Measurements from ENCODE around the gene LEP.

Gene LEP

GRCh38 chr7:128268233-128268632, 27.2 kb downstream of the LEP start:
- H2BK5ac ChIP-seq (ENCODE audit: low read length), result no peak overlapping the region
- no peak overlapping the region for H3K4ac ChIP-seq (ENCODE audit: low read length)
- no peak for DNase-seq (ENCODE audit: low spot score)
- no peak overlapping the region for H2BK12ac ChIP-seq (ENCODE audit: low read length)
- H3K4me1 ChIP-seq (ENCODE audit: control insufficient read depth in 2 of 2, insufficient read depth in 1 of 2, low read depth in 1 of 2, low read length in 2 of 2), result peaks cover 16 to 18% of the 10 kb centered on the region in 2 donors
- H3K9me3 ChIP-seq (replicated peaks in 1 of 2; ENCODE audit: control insufficient read depth in 2 of 2, insufficient read depth in 1 of 2, low read depth in 1 of 2, low read length in 2 of 2), result no peaks in the 10 kb centered on the region
- H3K4me3 ChIP-seq (ENCODE audit: low read length in 2 of 2), result no peak overlapping the region
- no peak overlapping the region for H3K23ac ChIP-seq (ENCODE audit: low read depth, low read length, poor library complexity)
- peak overlapping the region; percentile 70 for H3K18ac ChIP-seq (ENCODE audit: low read length)
- no peak overlapping the region for H4K91ac ChIP-seq (ENCODE audit: low read depth, low read length, poor library complexity)
- H2AFZ ChIP-seq (ENCODE audit: low read length), result peak overlapping the region; percentile 42
- H2BK120ac ChIP-seq (ENCODE audit: low read depth, low read length), result no peak overlapping the region
- no peak overlapping the region for H4K8ac ChIP-seq (ENCODE audit: low read depth, low read length)
- no peaks in the 10 kb centered on the region for H3K27me3 ChIP-seq (ENCODE audit: control insufficient read depth in 3 of 3, insufficient read depth in 3 of 3, low read depth in 1 of 3, low read length in 3 of 3)
- H2BK15ac ChIP-seq (ENCODE audit: low read length), result peak overlapping the region; percentile 25
- no peaks in the 10 kb centered on the region for H3K79me1 ChIP-seq (ENCODE audit: low read depth, low read length)
- no peaks in the 10 kb centered on the region for H3K36me3 ChIP-seq (replicated peaks in 1 of 2; ENCODE audit: control insufficient read depth in 2 of 2, insufficient read depth in 2 of 2, low read length in 2 of 2)
- H3K27ac ChIP-seq (replicated peaks; ENCODE audit: low read length), result no peak overlapping the region
- H3K9ac ChIP-seq (ENCODE audit: low read depth, low read length, poor library complexity), result no peak overlapping the region
- H3K4me2 ChIP-seq (ENCODE audit: insufficient read depth, low read length, poor library complexity, severe bottlenecking), result no peak overlapping the region
- H2AK5ac ChIP-seq (ENCODE audit: low read depth, low read length), result no peak overlapping the region
- no CpG with 5 or more reads among the region's 2 CpGs for WGBS, 2 donors (ENCODE audit: extremely low coverage in 2 of 2, insufficient read length in 2 of 2, insufficient replicate concordance in 1 of 2)
- no peak overlapping the region for H3K14ac ChIP-seq (ENCODE audit: low read length)

GRCh38 chr7:128270826-128271272, 29.8 kb downstream of the LEP start:
- H3K36me3 ChIP-seq (replicated peaks in 1 of 2; ENCODE audit: control insufficient read depth in 2 of 2, insufficient read depth in 2 of 2, low read length in 2 of 2), result no peaks in the 10 kb centered on the region
- H3K79me1 ChIP-seq (ENCODE audit: low read depth, low read length), result no peaks in the 10 kb centered on the region
- no peak overlapping the region for H4K8ac ChIP-seq (ENCODE audit: low read depth, low read length)
- H3K18ac ChIP-seq (ENCODE audit: low read length), result peak overlapping the region; percentile 65
- no peak overlapping the region for H3K4ac ChIP-seq (ENCODE audit: low read length)
- H3K14ac ChIP-seq (ENCODE audit: low read length), result peak overlapping the region; percentile 78
- H3K9me3 ChIP-seq (replicated peaks in 1 of 2; ENCODE audit: control insufficient read depth in 2 of 2, insufficient read depth in 1 of 2, low read depth in 1 of 2, low read length in 2 of 2), result peaks cover 0 to 2% of the 10 kb centered on the region in 2 donors
- H3K23ac ChIP-seq (ENCODE audit: low read depth, low read length, poor library complexity), result no peak overlapping the region
- no peak overlapping the region for H3K4me2 ChIP-seq (ENCODE audit: insufficient read depth, low read length, poor library complexity, severe bottlenecking)
- no peak overlapping the region for H4K91ac ChIP-seq (ENCODE audit: low read depth, low read length, poor library complexity)
- H3K27me3 ChIP-seq (ENCODE audit: control insufficient read depth in 3 of 3, insufficient read depth in 3 of 3, low read depth in 1 of 3, low read length in 3 of 3), result no peaks in the 10 kb centered on the region
- no peak overlapping the region for H2BK15ac ChIP-seq (ENCODE audit: low read length)
- H2AK5ac ChIP-seq (ENCODE audit: low read depth, low read length), result no peak overlapping the region
- H3K4me3 ChIP-seq (ENCODE audit: low read length in 2 of 2), result peak overlapping the region in 1 of 2 donors; percentile 26
- no peak overlapping the region for H2BK12ac ChIP-seq (ENCODE audit: low read length)
- H2BK5ac ChIP-seq (ENCODE audit: low read length), result no peak overlapping the region
- no peak overlapping the region for H3K9ac ChIP-seq (ENCODE audit: low read depth, low read length, poor library complexity)
- whole genome bisulfite sequencing, 2 donors (ENCODE audit: extremely low coverage in 2 of 2, insufficient read length in 2 of 2, insufficient replicate concordance in 1 of 2), result no CpG with 5 or more reads among the region's 31 CpGs
- no peak overlapping the region for H2AFZ ChIP-seq (ENCODE audit: low read length)
- no peak overlapping the region for H2BK120ac ChIP-seq (ENCODE audit: low read depth, low read length)
- DNase-seq (ENCODE audit: low spot score), result no peak
- no peak overlapping the region for H3K27ac ChIP-seq (replicated peaks; ENCODE audit: low read length)
- H3K4me1 ChIP-seq (ENCODE audit: control insufficient read depth in 2 of 2, insufficient read depth in 1 of 2, low read depth in 1 of 2, low read length in 2 of 2), result peaks cover 16 to 19% of the 10 kb centered on the region in 2 donors

GRCh38 chr7:128271471-128271941, 30.4 kb downstream of the LEP start:
- Histone ChIP-seq H4K8ac (ENCODE audit: low read depth, low read length) (no peak overlapping the region), H2BK5ac (ENCODE audit: low read length) (no peak overlapping the region), H3K27me3 (ENCODE audit: control insufficient read depth in 3 of 3, insufficient read depth in 3 of 3, low read depth in 1 of 3, low read length in 3 of 3) (no peaks in the 10 kb centered on the region), H3K4ac (ENCODE audit: low read length) (no peak overlapping the region), H3K36me3 (replicated peaks in 1 of 2; ENCODE audit: control insufficient read depth in 2 of 2, insufficient read depth in 2 of 2, low read length in 2 of 2) (no peaks in the 10 kb centered on the region), H3K9me3 (replicated peaks in 1 of 2; ENCODE audit: control insufficient read depth in 2 of 2, insufficient read depth in 1 of 2, low read depth in 1 of 2, low read length in 2 of 2) (peaks cover 0 to 2% of the 10 kb centered on the region in 2 donors), H3K4me3 (ENCODE audit: low read length in 2 of 2) (no peak overlapping the region), H2BK15ac (ENCODE audit: low read length) (no peak overlapping the region), H2AFZ (ENCODE audit: low read length) (no peak overlapping the region), H3K4me1 (ENCODE audit: control insufficient read depth in 2 of 2, insufficient read depth in 1 of 2, low read depth in 1 of 2, low read length in 2 of 2) (peaks cover 16 to 19% of the 10 kb centered on the region in 2 donors), H2BK12ac (ENCODE audit: low read length) (no peak overlapping the region), H3K4me2 (ENCODE audit: insufficient read depth, low read length, poor library complexity, severe bottlenecking) (no peak overlapping the region), H3K79me1 (ENCODE audit: low read depth, low read length) (no peaks in the 10 kb centered on the region), H3K14ac (ENCODE audit: low read length) (no peak overlapping the region), H2AK5ac (ENCODE audit: low read depth, low read length) (no peak overlapping the region), H4K91ac (ENCODE audit: low read depth, low read length, poor library complexity) (no peak overlapping the region), H3K9ac (ENCODE audit: low read depth, low read length, poor library complexity) (no peak overlapping the region), H3K18ac (ENCODE audit: low read length) (no peak overlapping the region), H2BK120ac (ENCODE audit: low read depth, low read length) (no peak overlapping the region), H3K27ac (replicated peaks; ENCODE audit: low read length) (no peak overlapping the region), H3K23ac (ENCODE audit: low read depth, low read length, poor library complexity) (peak overlapping the region; percentile 29)
- no peak for DNase-seq (ENCODE audit: low spot score)
- no CpG with 5 or more reads among the region's 37 CpGs for WGBS, 2 donors (ENCODE audit: extremely low coverage in 2 of 2, insufficient read length in 2 of 2, insufficient replicate concordance in 1 of 2)

- Histone ChIP-seq H3K9me3 (replicated peaks in 1 of 2; ENCODE audit: control insufficient read depth in 2 of 2, insufficient read depth in 1 of 2, low read depth in 1 of 2, low read length in 2 of 2) (peaks cover 0 to 2% of the 10 kb centered on the region in 2 donors), H2BK5ac (ENCODE audit: low read length) (no peak overlapping the region), H3K79me1 (ENCODE audit: low read depth, low read length) (no peaks in the 10 kb centered on the region), H3K4me3 (ENCODE audit: low read length in 2 of 2) (no peak overlapping the region), H4K8ac (ENCODE audit: low read depth, low read length) (no peak overlapping the region), H3K4me1 (ENCODE audit: control insufficient read depth in 2 of 2, insufficient read depth in 1 of 2, low read depth in 1 of 2, low read length in 2 of 2) (peaks cover 12 to 16% of the 10 kb centered on the region in 2 donors), H3K14ac (ENCODE audit: low read length) (no peak overlapping the region), H3K18ac (ENCODE audit: low read length) (peak overlapping the region; percentile 32), H3K27me3 (ENCODE audit: control insufficient read depth in 3 of 3, insufficient read depth in 3 of 3, low read depth in 1 of 3, low read length in 3 of 3) (no peaks in the 10 kb centered on the region), H3K4ac (ENCODE audit: low read length) (no peak overlapping the region), H2AFZ (ENCODE audit: low read length) (no peak overlapping the region), H3K23ac (ENCODE audit: low read depth, low read length, poor library complexity) (no peak overlapping the region), H3K9ac (ENCODE audit: low read depth, low read length, poor library complexity) (no peak overlapping the region), H3K36me3 (replicated peaks in 1 of 2; ENCODE audit: control insufficient read depth in 2 of 2, insufficient read depth in 2 of 2, low read length in 2 of 2) (no peaks in the 10 kb centered on the region), H3K27ac (replicated peaks; ENCODE audit: low read length) (no peak overlapping the region), H4K91ac (ENCODE audit: low read depth, low read length, poor library complexity) (no peak overlapping the region), H2AK5ac (ENCODE audit: low read depth, low read length) (no peak overlapping the region), H3K4me2 (ENCODE audit: insufficient read depth, low read length, poor library complexity, severe bottlenecking) (no peak overlapping the region), H2BK15ac (ENCODE audit: low read length) (no peak overlapping the region), H2BK12ac (ENCODE audit: low read length) (no peak overlapping the region), H2BK120ac (ENCODE audit: low read depth, low read length) (no peak overlapping the region)
- WGBS, 2 donors (ENCODE audit: extremely low coverage in 2 of 2, insufficient read length in 2 of 2, insufficient replicate concordance in 1 of 2), result no CpG with 5 or more reads among the region's 30 CpGs
- DNase-seq (ENCODE audit: low spot score), result no peak
These were observed 30.9 kb downstream of the LEP start for GRCh38 chr7:128271942-128272481.

Data from neuronal stem cell (in vitro differentiated cells).